ENCODE data around the gene ZBTB22.

DNA sequence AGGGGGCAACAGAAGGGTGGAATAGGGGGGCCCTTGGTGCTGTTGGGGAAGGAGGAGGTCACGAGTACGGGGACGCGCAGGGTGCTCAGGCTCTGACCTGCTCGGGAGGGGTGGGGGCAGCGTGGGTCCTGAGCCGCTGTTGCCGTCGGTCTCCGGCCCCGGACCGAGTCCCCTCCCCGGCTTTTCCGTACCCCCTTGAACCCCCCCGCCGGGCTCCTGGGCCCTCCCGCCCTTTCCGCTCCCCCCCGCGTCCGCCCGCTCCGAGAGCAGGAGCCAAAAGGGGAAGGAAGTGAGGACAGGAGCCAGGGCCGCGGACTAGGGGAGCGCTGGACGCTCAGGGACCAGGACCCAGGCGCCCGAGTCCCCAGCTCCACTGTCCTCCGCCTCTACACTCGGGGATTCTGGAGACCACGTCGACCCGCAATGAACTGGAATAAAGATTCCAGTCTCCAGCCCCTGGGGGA, 18.7 kb downstream of the ZBTB22 start, which contains the start of gene RGL2:
- TF ChIP-seq, protein P1, sequence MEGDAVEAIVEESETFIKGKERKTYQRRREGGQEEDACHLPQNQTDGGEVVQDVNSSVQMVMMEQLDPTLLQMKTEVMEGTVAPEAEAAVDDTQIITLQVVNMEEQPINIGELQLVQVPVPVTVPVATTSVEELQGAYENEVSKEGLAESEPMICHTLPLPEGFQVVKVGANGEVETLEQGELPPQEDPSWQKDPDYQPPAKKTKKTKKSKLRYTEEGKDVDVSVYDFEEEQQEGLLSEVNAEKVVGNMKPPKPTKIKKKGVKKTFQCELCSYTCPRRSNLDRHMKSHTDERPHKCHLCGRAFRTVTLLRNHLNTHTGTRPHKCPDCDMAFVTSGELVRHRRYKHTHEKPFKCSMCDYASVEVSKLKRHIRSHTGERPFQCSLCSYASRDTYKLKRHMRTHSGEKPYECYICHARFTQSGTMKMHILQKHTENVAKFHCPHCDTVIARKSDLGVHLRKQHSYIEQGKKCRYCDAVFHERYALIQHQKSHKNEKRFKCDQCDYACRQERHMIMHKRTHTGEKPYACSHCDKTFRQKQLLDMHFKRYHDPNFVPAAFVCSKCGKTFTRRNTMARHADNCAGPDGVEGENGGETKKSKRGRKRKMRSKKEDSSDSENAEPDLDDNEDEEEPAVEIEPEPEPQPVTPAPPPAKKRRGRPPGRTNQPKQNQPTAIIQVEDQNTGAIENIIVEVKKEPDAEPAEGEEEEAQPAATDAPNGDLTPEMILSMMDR (IDR thresholded peaks at IDR 0.05) = no peak
- no peak for TF ChIP-seq EZH2phosphoT487 (IDR thresholded peaks at IDR 0.05)
- TF ChIP-seq EZH2 (IDR thresholded peaks at IDR 0.05) = no peak

Data from neural progenitor cell (in vitro differentiated cells).